ENCODE results near the gene TSPO2. TPM values are rescaled to one million over a fixed set of nuclear protein-coding genes. Genes with fewer than 3 reads are reported as not detected.
"Not testable (repeated sequence)": the region's sequence is repeated elsewhere in the genome, so short reads cannot be mapped to it uniquely, and the experiment has no call there.

TSPO2 gene
- polyA plus RNA-seq, 1 experiment, result not detected

DNA sequence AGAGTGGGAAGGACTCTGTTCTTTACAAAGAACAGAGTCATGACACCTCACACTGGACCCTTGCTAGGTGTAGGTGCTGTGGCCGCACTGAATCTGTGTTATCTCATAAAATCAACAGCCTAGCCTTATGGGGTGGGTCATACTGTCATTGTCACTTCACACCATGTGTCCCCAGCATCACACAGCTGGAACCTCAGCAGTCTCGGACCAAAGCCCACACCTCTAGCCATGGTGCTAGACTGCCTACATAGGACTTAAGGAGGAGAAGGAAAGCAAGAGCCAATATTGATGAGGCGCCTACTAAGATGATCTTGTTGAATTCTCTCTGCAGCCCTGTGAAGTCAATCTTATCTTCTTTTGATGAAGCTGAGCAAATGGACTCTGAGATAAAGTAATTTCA is 34.3 kb upstream of the TSPO2 start:
- no peak for DNase-seq (ENCODE audit: low read depth)
- Histone ChIP-seq H3K36me3 (ENCODE audit: control insufficient read depth, insufficient read depth, low read length) (no peaks in the 10 kb centered on the region), H3K27me3 (ENCODE audit: control insufficient read depth, insufficient read depth, low read length) (peaks cover 9% of the 10 kb centered on the region), H3K4me3 (ENCODE audit: low read depth, low read length) (no peak overlapping the region)
- ChIA-PET CTCF (interaction anchor here (1.1 to 1.2 kb wide), 2 partner anchors 10 to 112 kb away, joined by 3 to 6 read pairs; no protein-coding TSS in a partner anchor), POLR2A (no interaction called here)
- TF ChIP-seq, protein P1, sequence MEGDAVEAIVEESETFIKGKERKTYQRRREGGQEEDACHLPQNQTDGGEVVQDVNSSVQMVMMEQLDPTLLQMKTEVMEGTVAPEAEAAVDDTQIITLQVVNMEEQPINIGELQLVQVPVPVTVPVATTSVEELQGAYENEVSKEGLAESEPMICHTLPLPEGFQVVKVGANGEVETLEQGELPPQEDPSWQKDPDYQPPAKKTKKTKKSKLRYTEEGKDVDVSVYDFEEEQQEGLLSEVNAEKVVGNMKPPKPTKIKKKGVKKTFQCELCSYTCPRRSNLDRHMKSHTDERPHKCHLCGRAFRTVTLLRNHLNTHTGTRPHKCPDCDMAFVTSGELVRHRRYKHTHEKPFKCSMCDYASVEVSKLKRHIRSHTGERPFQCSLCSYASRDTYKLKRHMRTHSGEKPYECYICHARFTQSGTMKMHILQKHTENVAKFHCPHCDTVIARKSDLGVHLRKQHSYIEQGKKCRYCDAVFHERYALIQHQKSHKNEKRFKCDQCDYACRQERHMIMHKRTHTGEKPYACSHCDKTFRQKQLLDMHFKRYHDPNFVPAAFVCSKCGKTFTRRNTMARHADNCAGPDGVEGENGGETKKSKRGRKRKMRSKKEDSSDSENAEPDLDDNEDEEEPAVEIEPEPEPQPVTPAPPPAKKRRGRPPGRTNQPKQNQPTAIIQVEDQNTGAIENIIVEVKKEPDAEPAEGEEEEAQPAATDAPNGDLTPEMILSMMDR (IDR thresholded peaks at IDR 0.05; ENCODE audit: insufficient read depth, low read depth, low read length), result no peak

DNA sequence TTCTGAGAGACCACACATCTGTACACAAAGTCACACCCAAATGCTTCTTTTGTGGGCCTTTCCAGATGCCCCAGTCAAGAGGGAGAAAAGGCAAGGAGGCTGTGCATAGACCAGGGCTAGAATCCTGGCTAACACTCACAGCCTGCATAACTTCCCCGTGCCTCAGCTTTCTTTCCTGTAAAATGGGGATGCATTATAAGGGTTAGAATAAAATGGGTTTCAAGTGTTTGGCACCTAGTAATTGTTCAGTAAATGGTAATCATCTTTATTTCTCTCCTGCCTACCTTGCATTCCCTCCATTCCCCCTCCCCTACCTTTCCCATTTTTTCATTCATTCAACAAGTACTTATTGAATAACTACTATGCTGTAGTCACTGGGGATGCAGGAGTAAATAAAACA is 32.6 kb upstream of the TSPO2 start:
- H3K27me3 ChIP-seq (ENCODE audit: control insufficient read depth, insufficient read depth, low read length), result peaks cover 9% of the 10 kb centered on the region
- ChIA-PET POLR2A (no interaction called here), CTCF (interaction anchor here (1.6 kb wide), 1 partner anchor 19 kb away, joined by 4 read pairs; no protein-coding TSS in a partner anchor)
- TF ChIP-seq, protein P1 (IDR thresholded peaks at IDR 0.05; ENCODE audit: insufficient read depth, low read depth, low read length), result no peak
- no peak overlapping the region for H3K4me3 ChIP-seq (ENCODE audit: low read depth, low read length)
- H3K36me3 ChIP-seq (ENCODE audit: control insufficient read depth, insufficient read depth, low read length), result no peaks in the 10 kb centered on the region
- DNase-seq (ENCODE audit: low read depth), result no peak

DNA sequence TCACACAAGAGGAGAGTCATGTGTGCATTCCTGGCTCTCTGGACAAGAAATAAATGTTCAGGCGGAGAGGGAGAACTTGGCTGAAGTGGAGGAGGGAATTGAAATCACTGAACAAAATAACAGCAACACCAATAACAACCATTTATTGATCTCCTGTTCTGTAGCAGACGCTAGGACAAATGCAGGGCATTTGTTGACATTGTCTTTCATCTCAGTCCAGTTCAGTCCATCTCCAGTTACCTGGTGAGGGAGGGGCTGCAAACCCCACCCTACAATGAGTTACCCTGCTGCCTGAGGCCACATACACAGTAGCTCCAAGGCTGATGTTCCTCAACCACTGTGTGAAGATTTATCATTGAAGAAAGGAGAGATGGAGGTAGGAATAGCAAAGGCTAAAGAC is 30.6 kb upstream of the TSPO2 start:
- POLR2A ChIA-PET, result no interaction called here

DNA sequence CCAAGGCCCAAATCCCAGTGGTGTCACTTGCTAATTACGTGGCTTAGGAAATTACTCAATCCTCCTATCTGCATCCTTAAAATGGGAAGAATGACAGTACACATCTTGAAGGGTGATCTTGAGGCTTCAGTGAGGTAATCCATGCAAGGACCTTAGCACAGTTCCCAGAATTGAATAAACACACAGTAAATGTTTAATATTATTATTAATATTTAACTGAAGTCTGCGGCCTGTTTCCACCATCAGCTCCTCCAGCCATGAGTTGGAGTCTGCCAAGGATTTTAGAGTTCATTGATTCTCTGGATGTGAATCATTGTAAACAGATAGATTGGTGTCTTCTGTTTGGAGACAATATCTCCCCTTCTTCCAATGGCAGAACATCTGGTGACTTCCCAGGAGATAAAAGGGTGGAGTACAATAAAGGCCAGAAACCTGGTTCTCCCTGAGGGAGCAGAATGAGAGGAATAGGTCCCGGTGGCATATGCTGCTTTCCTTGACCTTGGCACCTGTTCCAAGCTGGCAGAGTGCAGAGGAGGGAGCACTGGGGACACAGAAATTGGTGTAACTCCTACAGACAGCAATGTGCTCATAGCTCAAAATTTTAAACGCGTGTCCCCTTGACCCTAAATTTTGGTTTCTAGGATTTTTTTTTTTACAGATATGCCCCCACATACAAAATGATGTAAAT is 28.7 kb upstream of the TSPO2 start:
- no peaks in the 10 kb centered on the region for H3K36me3 ChIP-seq (ENCODE audit: control insufficient read depth, insufficient read depth, low read length)
- H3K4me3 ChIP-seq (ENCODE audit: low read depth, low read length), result no peak overlapping the region
- H3K27me3 ChIP-seq (ENCODE audit: control insufficient read depth, insufficient read depth, low read length), result peaks cover 7% of the 10 kb centered on the region
- ChIA-PET POLR2A (no interaction called here), CTCF (interaction anchor here (1.3 kb wide), 1 partner anchor 14 kb away, joined by 3 read pairs; no protein-coding TSS in a partner anchor)
- DNase-seq (ENCODE audit: low read depth), result no peak
- TF ChIP-seq, protein P1 (IDR thresholded peaks at IDR 0.05; ENCODE audit: insufficient read depth, low read depth, low read length), result no peak

More for the DNA sequence above, 30.6 kb upstream of the TSPO2 start:
- Histone ChIP-seq H3K27me3 (ENCODE audit: control insufficient read depth, insufficient read depth, low read length) (peaks cover 9% of the 10 kb centered on the region), H3K36me3 (ENCODE audit: control insufficient read depth, insufficient read depth, low read length) (no peaks in the 10 kb centered on the region), H3K4me3 (ENCODE audit: low read depth, low read length) (no peak overlapping the region)
- no peak for DNase-seq (ENCODE audit: low read depth)
- TF ChIP-seq, protein P1 (IDR thresholded peaks at IDR 0.05; ENCODE audit: insufficient read depth, low read depth, low read length), result no peak
- CTCF ChIA-PET, result no interaction called here

DNA sequence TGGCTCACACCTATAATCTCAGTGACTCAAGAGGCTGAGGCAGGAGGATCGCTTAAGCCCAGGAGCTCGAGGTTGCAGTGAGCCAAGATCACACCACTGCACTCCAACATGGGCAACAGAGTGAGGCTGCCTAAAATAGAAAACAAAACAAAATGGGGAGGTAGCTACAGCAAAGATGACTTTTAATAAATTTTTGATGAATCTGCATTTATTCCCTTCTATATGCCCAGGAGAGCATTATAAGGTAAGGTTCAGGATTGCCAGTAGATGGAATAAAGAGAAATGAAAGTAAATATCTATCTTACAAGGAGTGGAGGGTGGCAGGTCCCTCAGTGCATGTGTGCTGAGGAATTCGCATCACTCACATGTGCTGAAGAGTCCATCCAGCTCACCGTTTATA is 27.5 kb upstream of the TSPO2 start:
- ChIA-PET POLR2A (no interaction called here), CTCF (interaction anchor here (0.6 to 1.3 kb wide), 2 partner anchors 13 to 15 kb away, joined by 3 to 9 read pairs; no protein-coding TSS in a partner anchor)
- Histone ChIP-seq H3K4me3 (ENCODE audit: low read depth, low read length) (no peak overlapping the region), H3K27me3 (ENCODE audit: control insufficient read depth, insufficient read depth, low read length) (peaks cover 7% of the 10 kb centered on the region), H3K36me3 (ENCODE audit: control insufficient read depth, insufficient read depth, low read length) (no peaks in the 10 kb centered on the region)
- TF ChIP-seq, protein P1 (IDR thresholded peaks at IDR 0.05; ENCODE audit: insufficient read depth, low read depth, low read length), result no peak
- DNase-seq (ENCODE audit: low read depth), result no peak

DNA sequence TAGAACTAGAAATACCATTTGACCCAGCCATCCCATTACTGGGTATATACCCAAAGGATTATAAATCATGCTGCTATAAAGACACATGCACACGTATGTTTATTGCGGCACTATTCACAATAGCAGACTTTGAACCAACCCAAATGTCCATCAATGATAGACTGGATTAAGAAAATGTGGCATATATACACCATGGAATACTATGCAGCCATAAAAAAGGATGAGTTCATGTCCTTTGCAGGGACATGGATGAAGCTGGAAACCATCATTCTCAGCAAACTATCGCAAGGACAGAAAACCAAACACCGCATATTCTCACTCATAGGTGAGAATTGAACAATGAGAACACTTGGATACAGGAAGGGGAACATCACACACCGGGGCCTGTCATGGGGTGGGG is 26.4 kb upstream of the TSPO2 start:
- H3K36me3 ChIP-seq (ENCODE audit: control insufficient read depth, insufficient read depth, low read length); POLR2A ChIA-PET: not testable (repeated sequence)

More for the DNA sequence above, 26.4 kb upstream of the TSPO2 start:
- DNase-seq (ENCODE audit: low read depth); H3K27me3 ChIP-seq (ENCODE audit: control insufficient read depth, insufficient read depth, low read length); CTCF ChIA-PET; H3K4me3 ChIP-seq (ENCODE audit: low read depth, low read length): not testable (repeated sequence)
